ENCODE data around the gene INSC. TPM values are rescaled to one million over a fixed set of nuclear protein-coding genes. Genes with fewer than 3 reads are reported as not detected.

The INSC gene
- total RNA-seq, 1 experiment from 2014 or later, result 1.0 TPM

DNA sequence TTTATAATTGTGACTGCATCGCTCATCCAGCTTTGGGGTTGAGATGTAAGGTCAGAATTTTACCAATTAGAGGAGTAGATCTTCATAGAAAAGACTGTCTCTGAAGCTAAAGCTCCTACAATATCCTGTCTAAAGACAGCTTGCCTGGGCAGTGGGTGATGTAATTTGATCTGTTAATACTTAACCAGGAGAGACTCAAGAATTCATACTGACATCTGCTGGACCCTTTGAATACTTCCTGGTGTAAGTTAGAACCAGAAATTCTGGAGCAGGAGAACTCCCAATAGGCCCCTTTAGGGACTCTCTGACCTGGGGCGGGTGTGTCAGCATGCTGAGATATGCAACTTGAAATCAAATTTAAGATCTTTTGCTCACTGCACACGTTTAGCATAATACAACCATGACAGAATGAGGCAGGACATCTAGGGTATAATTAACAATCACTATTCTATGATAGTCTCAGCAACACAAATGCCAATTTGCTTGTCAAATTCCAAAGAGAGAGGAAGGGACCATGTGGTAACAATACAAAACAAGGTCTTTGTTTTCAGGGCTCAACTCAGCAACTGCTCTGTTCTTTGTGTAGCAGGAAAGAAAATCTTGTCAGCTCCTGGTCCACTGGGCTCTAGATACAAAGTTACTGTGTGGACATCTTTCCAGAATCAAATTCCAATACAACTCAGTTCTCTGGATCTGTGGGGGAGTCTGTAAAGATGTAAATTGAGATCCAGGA lies 143.9 kb downstream of the INSC start:
- ChIA-PET POLR2A (ENCODE audit: low non-redundant PET) (no interaction called here), CTCF (interaction anchor here (1.3 kb wide), 1 partner anchor 158 kb away, joined by 6 read pairs; no protein-coding TSS in a partner anchor)
- intact Hi-C loops (cut with micrococcal nuclease; ENCODE audit: unreplicated experiment), result no loop called here
- no TSS peak for BruUV-seq (replicated peaks)
- Histone ChIP-seq H3K27me3 (replicated peaks; ENCODE audit: insufficient read depth, low read depth, low read length, poor library complexity) (no peaks in the 10 kb centered on the region), H3K36me3 (ENCODE audit: insufficient read depth, low read length, poor library complexity, severe bottlenecking) (no peaks in the 10 kb centered on the region), H3K4me1 (ENCODE audit: insufficient read depth, low read length, poor library complexity, severe bottlenecking) (no peaks in the 10 kb centered on the region), H3K27ac (ENCODE audit: low read depth, low read length, poor library complexity, severe bottlenecking) (no peak overlapping the region), H3K4me3 (ENCODE audit: low read depth, low read length, poor library complexity, severe bottlenecking) (no peak overlapping the region), H3K9me3 (ENCODE audit: low read depth, low read length, poor library complexity, severe bottlenecking) (no peaks in the 10 kb centered on the region)
- no peak for TF ChIP-seq EZH2 (IDR thresholded peaks at IDR 0.05; ENCODE audit: borderline replicate concordance, low read depth, low read length, poor library complexity, severe bottlenecking)
- TF ChIP-seq, protein P1, sequence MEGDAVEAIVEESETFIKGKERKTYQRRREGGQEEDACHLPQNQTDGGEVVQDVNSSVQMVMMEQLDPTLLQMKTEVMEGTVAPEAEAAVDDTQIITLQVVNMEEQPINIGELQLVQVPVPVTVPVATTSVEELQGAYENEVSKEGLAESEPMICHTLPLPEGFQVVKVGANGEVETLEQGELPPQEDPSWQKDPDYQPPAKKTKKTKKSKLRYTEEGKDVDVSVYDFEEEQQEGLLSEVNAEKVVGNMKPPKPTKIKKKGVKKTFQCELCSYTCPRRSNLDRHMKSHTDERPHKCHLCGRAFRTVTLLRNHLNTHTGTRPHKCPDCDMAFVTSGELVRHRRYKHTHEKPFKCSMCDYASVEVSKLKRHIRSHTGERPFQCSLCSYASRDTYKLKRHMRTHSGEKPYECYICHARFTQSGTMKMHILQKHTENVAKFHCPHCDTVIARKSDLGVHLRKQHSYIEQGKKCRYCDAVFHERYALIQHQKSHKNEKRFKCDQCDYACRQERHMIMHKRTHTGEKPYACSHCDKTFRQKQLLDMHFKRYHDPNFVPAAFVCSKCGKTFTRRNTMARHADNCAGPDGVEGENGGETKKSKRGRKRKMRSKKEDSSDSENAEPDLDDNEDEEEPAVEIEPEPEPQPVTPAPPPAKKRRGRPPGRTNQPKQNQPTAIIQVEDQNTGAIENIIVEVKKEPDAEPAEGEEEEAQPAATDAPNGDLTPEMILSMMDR (conservative IDR thresholded peaks at IDR 0.05; ENCODE audit: low read depth, low read length), result peak; percentile 45; the same call in 1 of the 2 replicates
- peak; percentile 67 for DNase-seq (ENCODE audit: low spot score)

- no peaks in the 10 kb centered on the region for H3K36me3 ChIP-seq (ENCODE audit: insufficient read depth, low read length, poor library complexity, severe bottlenecking)
- TF ChIP-seq EZH2 (IDR thresholded peaks at IDR 0.05; ENCODE audit: borderline replicate concordance, low read depth, low read length, poor library complexity, severe bottlenecking), result no peak
- TF ChIP-seq, protein P1 (conservative IDR thresholded peaks at IDR 0.05; ENCODE audit: low read depth, low read length), result no peak
- BruUV-seq (replicated peaks), result no TSS peak
- no peaks in the 10 kb centered on the region for H3K4me1 ChIP-seq (ENCODE audit: insufficient read depth, low read length, poor library complexity, severe bottlenecking)
- H3K4me3 ChIP-seq (ENCODE audit: low read depth, low read length, poor library complexity, severe bottlenecking), result no peak overlapping the region
- ChIA-PET CTCF (no interaction called here), POLR2A (ENCODE audit: low non-redundant PET) (no interaction called here)
- H3K9me3 ChIP-seq (ENCODE audit: low read depth, low read length, poor library complexity, severe bottlenecking), result peaks cover 23% of the 10 kb centered on the region
- H3K27me3 ChIP-seq (replicated peaks; ENCODE audit: insufficient read depth, low read depth, low read length, poor library complexity), result no peaks in the 10 kb centered on the region
- no peak for DNase-seq (ENCODE audit: low spot score)
- intact Hi-C loops (cut with micrococcal nuclease; ENCODE audit: unreplicated experiment), result no loop called here
- no peak overlapping the region for H3K27ac ChIP-seq (ENCODE audit: low read depth, low read length, poor library complexity, severe bottlenecking)
Measured at GRCh38 chr11:15266999-15267398, 152.3 kb downstream of the INSC start.

DNA sequence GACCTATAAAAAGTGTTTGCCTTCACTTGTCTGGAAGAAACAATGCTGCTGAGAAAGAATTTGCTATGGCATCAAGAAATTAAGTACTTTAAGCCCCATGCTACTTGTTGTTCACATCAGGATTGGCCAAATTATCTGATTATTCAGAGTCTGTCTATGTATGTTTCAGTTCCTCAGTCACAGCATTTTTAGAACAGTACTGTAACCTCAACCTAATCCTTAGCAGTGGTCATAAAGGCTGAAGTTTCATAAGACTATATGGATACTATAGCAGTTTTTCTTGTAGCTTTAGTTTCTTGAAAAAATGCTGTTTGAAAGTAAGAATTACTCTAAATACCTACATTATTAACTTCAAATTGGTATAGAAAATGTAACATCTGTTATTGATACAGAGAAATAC lies 153.9 kb downstream of the INSC start:
- no peak overlapping the region for H3K27ac ChIP-seq (ENCODE audit: low read depth, low read length, poor library complexity, severe bottlenecking)
- intact Hi-C loops (cut with micrococcal nuclease; ENCODE audit: unreplicated experiment), result no loop called here
- ChIA-PET CTCF (no interaction called here), POLR2A (ENCODE audit: low non-redundant PET) (no interaction called here)
- peaks cover 23% of the 10 kb centered on the region for H3K9me3 ChIP-seq (ENCODE audit: low read depth, low read length, poor library complexity, severe bottlenecking)
- H3K27me3 ChIP-seq (replicated peaks; ENCODE audit: insufficient read depth, low read depth, low read length, poor library complexity), result no peaks in the 10 kb centered on the region
- BruUV-seq (replicated peaks), result no TSS peak
- H3K4me3 ChIP-seq (ENCODE audit: low read depth, low read length, poor library complexity, severe bottlenecking), result no peak overlapping the region
- H3K4me1 ChIP-seq (ENCODE audit: insufficient read depth, low read length, poor library complexity, severe bottlenecking), result no peaks in the 10 kb centered on the region
- H3K36me3 ChIP-seq (ENCODE audit: insufficient read depth, low read length, poor library complexity, severe bottlenecking), result no peaks in the 10 kb centered on the region
- TF ChIP-seq, protein P1 (conservative IDR thresholded peaks at IDR 0.05; ENCODE audit: low read depth, low read length), result no peak
- TF ChIP-seq EZH2 (IDR thresholded peaks at IDR 0.05; ENCODE audit: borderline replicate concordance, low read depth, low read length, poor library complexity, severe bottlenecking), result no peak
- DNase-seq (ENCODE audit: low spot score), result no peak

Data from A673 (cell line).